K562 (cell line): ENCODE data around the gene MFSD2B. TPM values are rescaled to one million over a fixed set of nuclear protein-coding genes. Genes with fewer than 3 reads are reported as not detected.

ENCODE experiments used
- CBFA2T3 ChIP-seq: fragments of 450-650 bp; IDR thresholded peaks from 2 replicates; pipeline ENCODE4 v1.6.1; 2017
- CEBPB ChIP-seq: fragments of 450-650 bp; IDR thresholded peaks from 2 replicates; pipeline ENCODE4 v1.6.1; 2016; ENCODE audit warnings: missing genetic modification characterization, missing compliant biosample characterization
- COPS2 ChIP-seq: fragments of 450-650 bp; conservative IDR thresholded peaks from 2 replicates; pipeline ENCODE4 v1.6.1; 2016; ENCODE audit warnings: mild to moderate bottlenecking, moderate library complexity
- DDX20 ChIP-seq: fragments of 450-650 bp; IDR thresholded peaks from 2 replicates; pipeline ENCODE4 v1.6.1; 2016; ENCODE audit warnings: missing genetic modification characterization, low read depth, mild to moderate bottlenecking, missing compliant biosample characterization, moderate library complexity
- MEF2D ChIP-seq: conservative IDR thresholded peaks from 2 replicates; pipeline ENCODE4 v1.6.1; 2016; ENCODE audit warnings: low read depth, missing genetic modification characterization, missing compliant biosample characterization
- OTX1 ChIP-seq: fragments of 450-650 bp; formaldehyde crosslinking; IDR thresholded peaks from 2 replicates; pipeline ENCODE4 v1.4.0; 2022; ENCODE audit warnings: mild to moderate bottlenecking
- RNF2 ChIP-seq: sonication (generic); IDR thresholded peaks from 2 replicates; pipeline ENCODE4 v1.6.1; 2016
- SAFB ChIP-seq: fragments of 200-400 bp; formaldehyde crosslinking; IDR thresholded peaks from 2 replicates; pipeline ENCODE4 v1.6.1; 2017; ENCODE audit warnings: low read depth, low read length, borderline replicate concordance
- SETDB1 ChIP-seq: IDR thresholded peaks from one replicate; pipeline ENCODE4 v1.6.1; 2012; ENCODE audit warnings: low read length, control low read depth, inconsistent platforms
- YY1 ChIP-seq, 3 experiments: IDR thresholded peaks; 2 replicates each; pipeline ENCODE4 v1.6.1; 2011; ENCODE audit warnings: low read length in 2 of 3, mild to moderate bottlenecking in 2 of 3, moderate library complexity in 2 of 3, borderline replicate concordance in 1 of 3, control low read depth in 1 of 3, low read depth in 1 of 3; ENCODE audit not compliant: insufficient read depth in 3 of 3, insufficient replicate concordance in 2 of 3, control insufficient read depth in 1 of 3, insufficient read length in 1 of 3; ENCODE audit errors: extremely low read depth in 1 of 3
- ZFP36 ChIP-seq: fragments of 150-350 bp; IDR thresholded peaks from 2 replicates; pipeline ENCODE4 v1.6.1; 2018; ENCODE audit warnings: low read length, low read depth; ENCODE audit not compliant: partially characterized antibody
- ZNF644 ChIP-seq: fragments of 200-800 bp; sonication (Bioruptor generic); IDR thresholded peaks from 2 replicates; pipeline ENCODE4 v1.6.1; 2016; ENCODE audit warnings: low read depth, missing genetic modification characterization, missing compliant biosample characterization
- ZSCAN32 ChIP-seq: fragments of 450-650 bp; formaldehyde crosslinking; IDR thresholded peaks from 2 replicates; pipeline ENCODE4 v1.4.0; 2020; ENCODE audit warnings: mild to moderate bottlenecking, moderate library complexity
- polyA plus RNA-seq, 8 experiments: library from polyadenylated mRNA; depleted of rRNA in 4 of 8; stranded (reverse) in 5 of 8; unstranded in 3 of 8; fragments of >200 nt; fragmentation: Nextera tagmentation in 2 of 8; fragmentation: Illumina TruSeq in 1 of 8; extraction: Ambion mirVana in 2 of 8; extraction: Trizol in 1 of 8; gene quantifications; 2 replicates each; pipeline versions ENCODE4 v1.2.1 to v1.2.3, GENCODE V29; 2011 to 2014; ENCODE audit warnings: inconsistent platforms in 1 of 8, missing spikeins in 1 of 8
- total RNA-seq, 7 experiments: library from RNA; depleted of rRNA in 6 of 7; stranded (reverse); fragments of >200 nt in 6 of 7; fragmentation: Illumina TruSeq in 2 of 7; extraction: Trizol in 2 of 7; gene quantifications; 2 replicates each; pipeline versions ENCODE4 v1.2.1 to v1.2.3, GENCODE V29; 2011 to 2021; ENCODE audit warnings: low replicate concordance in 1 of 7
- TF ChIP-seq, protein P1 (sequence below): fragments of 450-650 bp; IDR thresholded peaks from 2 replicates; pipeline ENCODE4 v1.6.1; 2016; ENCODE audit warnings: low read depth
- TF ChIP-seq, protein P2 (sequence below): sonication (generic); formaldehyde crosslinking; IDR thresholded peaks from 2 replicates; pipeline ENCODE4 v1.8.1; 2023; ENCODE audit warnings: mild to moderate bottlenecking, missing genetic modification reagents, moderate library complexity
- TF ChIP-seq, protein P3 (sequence below): fragments of 250-450 bp; sonication (Bioruptor Pico); IDR thresholded peaks from 2 replicates; pipeline ENCODE4 v1.8.0; 2022; ENCODE audit warnings: moderate library complexity, mild to moderate bottlenecking, inconsistent platforms

The MFSD2B gene
- total and polyA plus RNA-seq, 9 of the 15 experiments (the other 6 are each of a cell fraction or from before 2014, with no cell fraction given) = 2.6 to 10.9 (median 6.8) TPM

DNA sequence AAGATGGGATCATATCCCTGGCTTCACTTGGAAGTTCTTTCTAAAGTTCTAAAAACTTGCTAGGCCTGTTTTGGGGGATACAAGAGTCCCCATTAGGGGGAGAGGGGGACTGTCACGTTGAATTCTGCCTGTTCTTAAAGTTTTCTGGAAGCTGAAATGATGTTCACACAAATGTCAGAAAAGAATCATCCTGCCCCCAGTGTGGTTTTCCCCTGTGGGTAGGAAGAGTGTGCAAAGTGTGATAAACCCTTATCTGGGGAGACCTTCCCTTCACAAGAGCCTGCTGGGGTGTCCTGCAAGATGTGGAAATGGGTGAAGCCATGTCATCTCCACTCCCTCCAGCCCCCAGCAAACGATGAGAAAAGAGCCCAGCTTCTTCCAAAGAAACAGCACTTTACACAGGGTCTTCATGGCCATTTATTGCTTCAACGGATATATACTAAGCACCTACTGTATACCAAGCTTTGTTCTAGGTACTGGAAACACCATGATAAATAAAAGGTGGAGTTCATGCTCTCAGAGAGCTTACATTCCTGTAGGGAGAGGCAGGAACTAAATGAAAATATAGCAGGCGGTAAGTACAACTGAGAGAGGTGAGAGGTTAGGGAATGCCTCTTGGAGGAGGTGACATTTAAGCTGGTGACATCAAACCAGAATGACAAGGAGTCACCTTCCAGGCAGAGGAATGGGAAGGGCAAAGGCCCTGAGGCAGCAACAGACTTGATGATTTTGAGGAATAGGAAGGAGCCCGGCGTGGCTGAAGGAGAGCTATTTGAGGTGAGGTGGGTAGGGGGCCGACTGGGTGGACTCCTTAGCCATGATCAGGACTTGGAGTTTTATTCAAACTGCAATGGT lies 1.6 kb downstream of the MFSD2B start (continued):
- TF ChIP-seq, protein P1, sequence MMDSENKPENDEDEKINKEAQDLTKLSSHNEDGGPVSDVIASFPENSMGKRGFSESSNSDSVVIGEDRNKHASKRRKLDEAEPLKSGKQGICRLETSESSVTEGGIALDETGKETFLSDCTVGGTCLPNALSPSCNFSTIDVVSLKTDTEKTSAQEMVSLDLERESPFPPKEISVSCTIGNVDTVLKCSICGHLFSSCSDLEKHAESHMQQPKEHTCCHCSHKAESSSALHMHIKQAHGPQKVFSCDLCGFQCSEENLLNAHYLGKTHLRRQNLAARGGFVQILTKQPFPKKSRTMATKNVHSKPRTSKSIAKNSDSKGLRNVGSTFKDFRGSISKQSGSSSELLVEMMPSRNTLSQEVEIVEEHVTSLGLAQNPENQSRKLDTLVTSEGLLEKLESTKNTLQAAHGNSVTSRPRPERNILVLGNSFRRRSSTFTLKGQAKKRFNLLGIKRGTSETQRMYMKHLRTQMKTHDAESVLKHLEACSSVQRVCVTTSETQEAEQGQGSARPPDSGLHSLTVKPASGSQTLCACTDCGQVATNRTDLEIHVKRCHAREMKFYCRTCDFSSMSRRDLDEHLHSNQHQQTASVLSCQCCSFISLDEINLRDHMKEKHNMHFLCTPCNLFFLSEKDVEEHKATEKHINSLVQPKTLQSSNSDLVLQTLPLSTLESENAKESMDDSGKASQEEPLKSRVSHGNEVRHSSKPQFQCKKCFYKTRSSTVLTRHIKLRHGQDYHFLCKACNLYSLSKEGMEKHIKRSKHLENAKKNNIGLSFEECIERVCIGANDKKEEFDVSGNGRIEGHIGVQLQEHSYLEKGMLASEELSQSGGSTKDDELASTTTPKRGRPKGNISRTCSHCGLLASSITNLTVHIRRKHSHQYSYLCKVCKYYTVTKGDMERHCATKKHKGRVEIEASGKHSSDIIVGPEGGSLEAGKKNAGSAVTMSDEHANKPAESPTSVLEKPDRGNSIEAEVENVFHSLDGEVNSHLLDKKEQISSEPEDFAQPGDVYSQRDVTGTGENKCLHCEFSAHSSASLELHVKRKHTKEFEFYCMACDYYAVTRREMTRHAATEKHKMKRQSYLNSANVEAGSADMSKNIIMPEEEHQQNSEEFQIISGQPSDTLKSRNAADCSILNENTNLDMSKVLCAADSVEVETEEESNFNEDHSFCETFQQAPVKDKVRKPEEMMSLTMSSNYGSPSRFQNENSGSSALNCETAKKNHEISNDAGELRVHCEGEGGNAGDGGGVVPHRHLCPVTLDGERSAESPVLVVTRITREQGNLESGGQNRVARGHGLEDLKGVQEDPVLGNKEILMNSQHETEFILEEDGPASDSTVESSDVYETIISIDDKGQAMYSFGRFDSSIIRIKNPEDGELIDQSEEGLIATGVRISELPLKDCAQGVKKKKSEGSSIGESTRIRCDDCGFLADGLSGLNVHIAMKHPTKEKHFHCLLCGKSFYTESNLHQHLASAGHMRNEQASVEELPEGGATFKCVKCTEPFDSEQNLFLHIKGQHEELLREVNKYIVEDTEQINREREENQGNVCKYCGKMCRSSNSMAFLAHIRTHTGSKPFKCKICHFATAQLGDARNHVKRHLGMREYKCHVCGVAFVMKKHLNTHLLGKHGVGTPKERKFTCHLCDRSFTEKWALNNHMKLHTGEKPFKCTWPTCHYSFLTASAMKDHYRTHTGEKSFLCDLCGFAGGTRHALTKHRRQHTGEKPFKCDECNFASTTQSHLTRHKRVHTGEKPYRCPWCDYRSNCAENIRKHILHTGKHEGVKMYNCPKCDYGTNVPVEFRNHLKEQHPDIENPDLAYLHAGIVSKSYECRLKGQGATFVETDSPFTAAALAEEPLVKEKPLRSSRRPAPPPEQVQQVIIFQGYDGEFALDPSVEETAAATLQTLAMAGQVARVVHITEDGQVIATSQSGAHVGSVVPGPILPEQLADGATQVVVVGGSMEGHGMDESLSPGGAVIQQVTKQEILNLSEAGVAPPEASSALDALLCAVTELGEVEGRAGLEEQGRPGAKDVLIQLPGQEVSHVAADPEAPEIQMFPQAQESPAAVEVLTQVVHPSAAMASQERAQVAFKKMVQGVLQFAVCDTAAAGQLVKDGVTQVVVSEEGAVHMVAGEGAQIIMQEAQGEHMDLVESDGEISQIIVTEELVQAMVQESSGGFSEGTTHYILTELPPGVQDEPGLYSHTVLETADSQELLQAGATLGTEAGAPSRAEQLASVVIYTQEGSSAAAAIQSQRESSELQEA = no peak
- TF ChIP-seq RNF2 = peak; percentile 97
- peak; percentile 88 for TF ChIP-seq CEBPB (tag)
- TF ChIP-seq DDX20 (tag) = peak; percentile 33; the same call in 1 of the 2 replicates
- TF ChIP-seq, protein P2, sequence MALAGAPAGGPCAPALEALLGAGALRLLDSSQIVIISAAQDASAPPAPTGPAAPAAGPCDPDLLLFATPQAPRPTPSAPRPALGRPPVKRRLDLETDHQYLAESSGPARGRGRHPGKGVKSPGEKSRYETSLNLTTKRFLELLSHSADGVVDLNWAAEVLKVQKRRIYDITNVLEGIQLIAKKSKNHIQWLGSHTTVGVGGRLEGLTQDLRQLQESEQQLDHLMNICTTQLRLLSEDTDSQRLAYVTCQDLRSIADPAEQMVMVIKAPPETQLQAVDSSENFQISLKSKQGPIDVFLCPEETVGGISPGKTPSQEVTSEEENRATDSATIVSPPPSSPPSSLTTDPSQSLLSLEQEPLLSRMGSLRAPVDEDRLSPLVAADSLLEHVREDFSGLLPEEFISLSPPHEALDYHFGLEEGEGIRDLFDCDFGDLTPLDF (CRISPR knock-in tag) = no peak
- TF ChIP-seq SETDB1 = no peak
- TF ChIP-seq OTX1 (CRISPR knock-in tag) = 0 out of 2 replicates have a peak, but pooled peaks have one; percentile 50
- TF ChIP-seq ZNF644 (tag) = peak; percentile 95
- TF ChIP-seq, protein P3, sequence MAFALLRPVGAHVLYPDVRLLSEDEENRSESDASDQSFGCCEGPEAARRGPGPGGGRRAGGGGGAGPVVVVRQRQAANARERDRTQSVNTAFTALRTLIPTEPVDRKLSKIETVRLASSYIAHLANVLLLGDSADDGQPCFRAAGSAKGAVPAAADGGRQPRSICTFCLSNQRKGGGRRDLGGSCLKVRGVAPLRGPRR (CRISPR knock-in tag) = 0 out of 2 replicates have a peak, but pooled peaks have one; percentile 37
- TF ChIP-seq YY1 (IDR thresholded peaks at IDR 0.05; ENCODE audit: borderline replicate concordance in 1 of 3, control insufficient read depth in 1 of 3, extremely low read depth in 1 of 3, insufficient read depth in 3 of 3, insufficient read length in 1 of 3, insufficient replicate concordance in 2 of 3, low read depth in 1 of 3, low read length in 2 of 3) = peak in 1 of 3 experiments; percentile 82
- TF ChIP-seq SAFB = no peak
- TF ChIP-seq MEF2D = 0 out of 2 replicates have a peak, but pooled peaks have one; percentile 52
- no peak for TF ChIP-seq ZSCAN32
- TF ChIP-seq ZFP36 = peak; percentile 74
- TF ChIP-seq CBFA2T3 = peak; percentile 99
- no peak for TF ChIP-seq COPS2
